Choroid plexus epithelial cell (primary cell): ENCODE results near the gene TPST2.

Experiments used
- DNase-seq: peaks from one replicate; pipeline ENCODE4 v3.0.0-alpha.2; 2010; ENCODE audit warnings: low read depth
- H3K4me3 ChIP-seq: 2 replicates; pipeline ENCODE4 v1.5.1; 2011; ENCODE audit warnings: low read depth, mild to moderate bottlenecking, control low read depth, low read length, moderate library complexity
- TF ChIP-seq, protein P1 (sequence below): conservative IDR thresholded peaks from 2 replicates; pipeline ENCODE4 v1.5.1; 2011; ENCODE audit warnings: low read depth, mild to moderate bottlenecking, control low read depth, inconsistent platforms, low read length, moderate library complexity

The TPST2 gene

GRCh38 chr22:26612652-26613051 is 22.7 kb upstream of the TPST2 start:
- H3K4me3 ChIP-seq = no peak overlapping the region
- no peak for DNase-seq
- TF ChIP-seq, protein P1, sequence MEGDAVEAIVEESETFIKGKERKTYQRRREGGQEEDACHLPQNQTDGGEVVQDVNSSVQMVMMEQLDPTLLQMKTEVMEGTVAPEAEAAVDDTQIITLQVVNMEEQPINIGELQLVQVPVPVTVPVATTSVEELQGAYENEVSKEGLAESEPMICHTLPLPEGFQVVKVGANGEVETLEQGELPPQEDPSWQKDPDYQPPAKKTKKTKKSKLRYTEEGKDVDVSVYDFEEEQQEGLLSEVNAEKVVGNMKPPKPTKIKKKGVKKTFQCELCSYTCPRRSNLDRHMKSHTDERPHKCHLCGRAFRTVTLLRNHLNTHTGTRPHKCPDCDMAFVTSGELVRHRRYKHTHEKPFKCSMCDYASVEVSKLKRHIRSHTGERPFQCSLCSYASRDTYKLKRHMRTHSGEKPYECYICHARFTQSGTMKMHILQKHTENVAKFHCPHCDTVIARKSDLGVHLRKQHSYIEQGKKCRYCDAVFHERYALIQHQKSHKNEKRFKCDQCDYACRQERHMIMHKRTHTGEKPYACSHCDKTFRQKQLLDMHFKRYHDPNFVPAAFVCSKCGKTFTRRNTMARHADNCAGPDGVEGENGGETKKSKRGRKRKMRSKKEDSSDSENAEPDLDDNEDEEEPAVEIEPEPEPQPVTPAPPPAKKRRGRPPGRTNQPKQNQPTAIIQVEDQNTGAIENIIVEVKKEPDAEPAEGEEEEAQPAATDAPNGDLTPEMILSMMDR = no peak

DNA sequence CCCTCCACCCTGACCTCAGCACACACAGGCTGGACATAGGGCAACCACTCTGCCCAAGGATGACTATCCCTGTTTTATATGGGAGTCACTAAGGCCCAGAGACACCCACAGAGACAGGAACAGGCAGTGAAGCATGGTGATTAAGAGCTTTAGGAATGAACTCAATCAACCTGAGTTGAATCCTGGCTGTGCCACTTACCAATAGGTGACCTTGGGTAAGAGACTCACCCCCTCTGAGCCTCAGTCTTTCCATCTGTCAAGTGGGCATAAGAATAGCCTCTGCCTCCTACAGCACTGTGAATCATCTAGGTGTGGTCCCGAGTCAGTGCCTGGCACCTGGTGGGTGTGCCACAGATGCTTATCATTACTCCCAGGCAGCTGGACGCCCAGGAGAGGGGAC is 21.1 kb upstream of the TPST2 start:
- no peak overlapping the region for H3K4me3 ChIP-seq
- TF ChIP-seq, protein P1 = no peak
- no peak for DNase-seq

- TF ChIP-seq, protein P1 = no peak
- H3K4me3 ChIP-seq = no peak overlapping the region
- peak; percentile 80 for DNase-seq
Measured at GRCh38 chr22:26610072-26610958, 20.4 kb upstream of the TPST2 start.

DNA sequence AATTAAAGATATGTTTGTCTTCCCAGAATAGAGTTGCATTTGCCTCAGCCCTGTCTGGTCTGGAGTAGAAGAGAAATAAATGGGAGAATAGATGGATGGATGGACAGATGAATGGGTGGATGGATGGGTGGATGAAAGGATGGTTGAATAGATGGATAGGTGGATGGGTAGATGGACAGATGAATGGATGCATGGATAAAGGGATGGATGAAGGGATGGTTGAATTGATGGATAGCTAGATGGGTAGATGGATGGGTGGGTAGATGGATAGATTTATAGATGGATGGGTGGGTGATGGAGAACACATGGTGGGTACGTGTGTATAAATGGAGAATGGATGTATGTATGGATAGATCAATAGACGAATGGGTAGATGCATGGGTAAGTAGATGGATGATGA is 19.4 kb upstream of the TPST2 start:
- no peak overlapping the region for H3K4me3 ChIP-seq
- TF ChIP-seq, protein P1 = no peak
- DNase-seq = no peak

GRCh38 chr22:26608129-26608528 is 18.2 kb upstream of the TPST2 start:
- no peak for DNase-seq
- no peak overlapping the region for H3K4me3 ChIP-seq
- TF ChIP-seq, protein P1 = no peak

DNA sequence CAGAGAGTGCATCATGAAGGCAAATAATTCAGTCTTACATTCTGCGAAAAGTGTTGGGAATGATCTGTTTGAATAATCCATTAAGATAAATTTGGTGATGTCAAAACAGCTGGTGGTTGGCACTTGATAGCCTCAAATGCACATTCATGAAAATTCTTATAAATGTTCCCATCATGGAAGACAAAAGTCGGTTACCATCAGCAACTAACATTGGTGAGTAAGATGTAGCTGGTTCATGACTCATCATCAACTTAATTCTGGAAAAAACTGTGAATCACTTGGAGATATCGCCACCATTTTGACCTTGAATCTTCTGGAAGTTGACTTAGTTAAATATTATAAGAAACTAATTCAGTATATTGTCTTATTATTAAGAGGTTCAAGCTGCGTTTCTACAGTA is 16.7 kb upstream of the TPST2 start:
- TF ChIP-seq, protein P1 = no peak
- peak; percentile 47 for DNase-seq

DNA sequence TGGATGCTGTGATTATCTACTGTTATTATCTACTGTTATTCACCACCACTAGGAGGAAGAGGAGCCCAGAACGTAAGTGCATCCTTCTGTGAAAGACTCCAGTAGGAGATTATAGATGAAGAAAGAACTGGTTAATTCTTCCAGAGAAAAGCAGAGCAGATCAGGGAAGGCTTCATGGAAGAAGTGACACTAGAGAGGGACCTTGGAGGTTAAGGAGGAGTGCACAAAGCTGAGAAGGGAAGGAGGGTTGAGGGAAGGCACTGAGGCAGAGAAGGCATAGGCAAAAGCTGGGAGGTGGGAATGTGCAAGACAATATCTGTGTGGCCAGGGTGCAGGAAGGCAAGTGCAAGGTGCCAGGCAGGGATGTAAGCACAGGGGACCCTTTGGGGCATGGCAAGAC is 14.4 kb upstream of the TPST2 start:
- TF ChIP-seq, protein P1 = no peak

More for the DNA sequence above, 16.7 kb upstream of the TPST2 start:
- H3K4me3 ChIP-seq = no peak overlapping the region

More for the DNA sequence above, 14.4 kb upstream of the TPST2 start:
- no peak overlapping the region for H3K4me3 ChIP-seq
- no peak for DNase-seq
